ENCODE data around the gene SPTLC1.
"Not testable (repeated sequence)": the region's sequence is repeated elsewhere in the genome, so short reads cannot be mapped to it uniquely, and the experiment has no call there.

The SPTLC1 gene

DNA sequence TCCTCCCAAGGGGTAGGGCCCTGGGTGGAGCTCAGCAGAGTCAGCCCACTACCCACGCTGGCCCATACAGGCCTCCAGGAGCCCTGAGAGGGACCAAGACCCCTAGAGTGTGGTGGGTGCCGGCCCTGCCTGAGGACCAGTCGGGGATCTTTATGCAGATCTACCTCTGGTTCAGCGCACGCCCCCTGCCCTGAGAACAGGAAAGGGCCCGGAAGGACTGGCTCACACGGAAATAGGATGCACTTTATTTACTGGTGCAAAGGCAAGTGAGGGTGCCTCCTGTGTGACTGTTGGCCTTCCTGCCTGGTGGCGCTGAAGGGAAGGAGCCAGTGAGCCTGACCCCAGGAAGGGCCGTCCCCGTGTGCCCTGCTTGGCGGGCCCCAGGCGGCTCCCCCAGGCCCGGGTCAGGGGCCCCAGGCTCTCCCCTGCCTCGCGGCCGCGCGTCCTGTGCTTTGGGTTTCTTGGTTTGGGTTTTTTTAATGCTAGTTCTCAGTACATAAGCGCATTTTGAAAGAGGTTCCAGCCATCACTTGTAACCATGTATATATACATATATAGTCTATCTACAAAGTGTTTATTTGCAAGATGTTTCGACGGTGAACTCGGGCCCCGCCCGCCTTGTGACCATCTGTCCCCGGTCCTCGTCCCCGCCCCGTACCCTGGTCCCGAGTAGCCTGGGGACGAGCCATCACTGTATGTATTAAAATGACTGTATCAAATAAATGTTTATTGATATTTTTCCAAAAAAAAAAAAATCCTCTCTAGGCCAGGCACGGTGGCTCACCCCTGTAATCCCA, 88.8 kb downstream of the SPTLC1 start:
- DNase-seq: no peak

DNA sequence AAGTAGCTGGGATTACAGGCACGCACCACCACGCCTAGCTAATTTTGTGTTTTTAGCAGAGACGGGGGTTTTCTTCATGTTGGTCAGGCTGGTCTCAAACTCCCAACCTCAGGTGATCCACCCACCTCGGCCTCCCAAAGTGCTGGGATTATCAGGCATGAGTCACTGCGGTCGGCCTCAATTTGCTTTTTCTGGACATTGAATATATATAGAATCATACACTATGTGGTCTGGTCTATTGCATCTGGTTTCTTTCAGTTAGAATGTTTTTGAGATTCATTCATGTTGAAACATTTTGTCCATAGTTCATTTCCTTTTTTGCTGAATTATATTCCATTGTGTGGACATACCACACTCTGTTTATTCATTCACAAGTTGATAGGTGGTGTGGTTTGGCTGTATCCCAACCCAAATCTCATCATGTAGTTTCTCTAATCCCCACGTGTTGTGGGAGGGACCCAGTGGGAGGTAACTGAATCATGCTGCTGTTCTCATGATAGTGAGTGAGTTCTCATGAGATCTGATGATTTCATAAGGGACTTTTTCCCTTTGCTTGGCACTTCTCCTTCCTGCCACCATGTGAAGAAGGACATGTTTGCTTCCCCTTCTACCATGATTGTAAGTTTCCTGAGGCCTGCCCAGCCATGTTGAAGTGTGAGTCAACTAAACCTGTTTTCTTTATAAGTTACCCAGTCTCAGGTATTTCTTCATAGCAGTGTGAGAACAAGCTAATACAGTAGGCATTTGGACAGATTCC, 93.2 kb downstream of the SPTLC1 start:
- not testable (repeated sequence) for DNase-seq

DNA sequence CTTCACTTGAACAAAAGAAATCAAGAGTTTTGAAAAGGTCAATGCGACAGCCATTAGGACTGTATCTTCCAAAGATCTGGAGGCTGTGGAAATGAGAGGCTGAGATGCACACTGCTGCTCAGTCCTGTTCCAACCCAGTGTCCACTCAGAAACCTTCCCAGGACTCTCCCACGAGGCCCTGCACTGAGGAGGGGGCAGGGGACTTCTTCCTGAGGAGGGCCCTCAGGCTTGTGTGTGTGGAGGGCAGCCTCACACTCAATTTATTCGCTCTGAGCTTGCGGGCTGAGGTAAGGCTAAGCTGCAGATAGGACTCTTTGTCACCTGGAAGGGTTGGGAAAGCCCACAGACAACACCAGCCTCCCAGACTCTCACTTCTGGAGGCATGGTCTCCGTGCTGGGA, 95.6 kb downstream of the SPTLC1 start:
- no peak for DNase-seq

DNA sequence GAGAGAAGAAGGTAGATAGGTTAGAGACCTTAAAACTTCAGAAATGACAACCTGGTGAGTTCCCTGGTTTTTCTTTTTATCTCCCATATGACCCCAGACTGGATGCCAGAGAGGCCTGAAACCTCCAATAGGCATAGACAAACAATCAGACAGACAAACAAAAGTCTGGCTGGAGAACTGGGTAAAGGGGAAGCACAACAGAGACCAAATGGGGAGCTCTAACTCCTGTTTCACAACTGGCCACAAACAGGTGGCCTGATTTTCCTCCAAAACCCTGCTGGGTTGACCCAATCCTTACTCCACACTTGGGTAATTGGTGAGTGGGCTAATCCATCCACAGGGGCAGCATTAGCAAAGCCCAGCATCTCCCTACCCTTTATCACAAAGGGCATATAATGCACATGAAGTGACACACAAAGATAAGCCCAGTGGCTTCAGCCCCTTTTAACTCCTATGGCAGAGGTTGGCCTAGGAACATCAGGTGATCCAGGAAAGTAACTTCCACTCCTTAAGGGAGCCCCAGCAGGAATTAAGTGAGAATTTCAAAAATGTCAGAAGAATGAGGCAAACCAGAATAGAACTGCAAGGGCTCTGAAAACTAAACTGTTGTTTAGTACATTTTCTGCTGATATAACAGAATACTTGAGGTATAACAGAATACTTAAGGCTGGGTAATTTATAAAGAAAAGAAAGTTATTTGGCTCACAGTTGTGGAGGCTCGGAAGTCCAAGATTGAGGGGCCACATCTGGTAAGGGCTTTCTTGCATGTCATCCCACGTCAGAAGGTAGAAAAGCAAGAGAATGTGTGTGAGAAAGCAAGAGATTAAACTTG, 104.3 kb downstream of the SPTLC1 start:
- no peak for DNase-seq

DNA sequence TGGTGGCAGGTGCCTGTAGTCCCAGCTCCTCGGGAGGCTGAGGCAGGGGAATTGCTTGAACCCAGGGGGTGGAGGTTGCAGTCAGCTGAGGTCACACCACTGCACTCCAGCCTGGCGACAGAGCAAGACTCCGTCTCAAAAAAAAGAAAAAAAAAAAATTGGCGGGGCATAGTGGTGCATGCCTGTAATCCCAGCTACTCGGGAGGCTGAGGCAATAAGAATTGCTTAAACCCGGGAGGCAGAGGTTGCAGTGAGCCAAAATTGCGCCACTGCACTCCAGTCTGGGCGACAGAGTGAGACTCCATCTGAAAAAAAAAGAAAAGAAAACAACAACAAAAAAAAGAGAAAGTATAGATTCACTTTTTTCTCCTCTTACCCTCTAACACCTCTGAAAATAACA, 105.0 kb downstream of the SPTLC1 start:
- DNase-seq: not testable (repeated sequence)

DNA sequence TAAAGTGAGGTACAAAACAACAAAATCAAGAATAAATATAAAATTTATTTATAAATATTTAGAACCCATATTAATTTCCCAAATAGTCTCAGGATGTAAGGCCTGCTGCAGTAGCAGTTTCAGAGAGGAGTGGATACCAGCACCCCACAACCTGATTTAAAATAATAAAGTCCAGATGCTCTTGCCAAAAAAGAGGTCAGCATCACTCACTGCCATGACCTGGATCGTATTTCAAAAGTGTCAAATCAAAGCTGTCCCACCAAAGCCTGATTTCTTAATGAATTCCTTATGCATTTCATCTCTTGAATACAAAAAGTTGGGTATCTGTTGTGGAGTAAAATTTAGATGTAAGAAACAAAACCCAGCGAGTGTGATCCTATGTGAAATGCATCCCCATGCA, 107.2 kb downstream of the SPTLC1 start:
- DNase-seq: no peak

DNA sequence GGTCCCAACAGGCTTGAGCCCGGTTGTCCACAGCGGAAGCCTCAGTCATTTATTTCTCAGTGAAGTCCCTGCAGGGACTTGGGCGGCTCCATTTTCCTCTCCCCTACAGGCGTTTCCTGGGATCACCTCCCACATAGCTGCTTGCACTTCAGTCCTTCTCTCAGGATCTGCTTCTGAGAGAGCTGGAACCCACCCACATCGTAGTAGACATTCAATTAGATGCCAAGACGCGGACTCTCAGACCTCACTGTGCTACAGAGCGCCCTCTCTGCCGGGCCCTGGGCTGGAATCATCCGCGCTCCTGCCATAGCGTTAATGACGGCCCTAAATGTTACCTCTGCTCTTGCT, 111.2 kb downstream of the SPTLC1 start:
- no peak for DNase-seq

DNA sequence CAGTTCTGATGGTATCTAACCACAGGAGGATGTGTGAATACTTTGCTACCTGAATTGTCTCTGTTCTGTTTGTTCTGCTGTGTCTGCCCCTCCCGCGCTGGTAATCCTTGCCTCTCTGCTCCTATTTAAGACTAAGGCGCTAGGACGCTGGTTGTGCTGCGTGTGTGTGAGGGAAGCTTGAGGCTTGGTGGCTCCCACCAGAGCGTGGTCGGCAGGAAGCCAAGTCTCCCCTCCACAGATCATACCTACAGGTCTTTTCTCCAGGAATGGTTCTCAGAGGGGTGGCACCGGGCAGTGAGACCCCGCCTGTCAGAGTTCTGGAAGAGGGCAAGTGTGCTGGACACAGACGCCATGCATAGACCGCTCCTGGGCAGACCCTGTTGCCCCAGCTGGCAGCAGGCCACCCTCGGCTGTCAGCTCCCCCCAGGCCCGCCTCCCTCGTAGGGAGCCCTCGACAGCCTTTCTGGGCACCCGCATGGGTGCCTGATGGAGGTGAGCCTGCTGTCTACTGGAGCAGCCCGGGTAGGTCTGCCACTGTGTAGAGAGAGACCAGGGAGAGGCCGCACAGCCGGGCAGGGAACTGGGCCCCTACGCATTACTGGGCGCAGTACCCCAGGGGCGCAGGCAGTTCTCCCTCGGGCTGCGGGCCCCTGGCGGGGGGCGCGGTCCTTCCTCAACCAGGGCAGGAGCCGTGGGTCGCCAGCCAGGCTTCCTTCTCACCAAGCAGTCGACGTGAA, 111.7 kb downstream of the SPTLC1 start:
- DNase-seq: no peak

DNA sequence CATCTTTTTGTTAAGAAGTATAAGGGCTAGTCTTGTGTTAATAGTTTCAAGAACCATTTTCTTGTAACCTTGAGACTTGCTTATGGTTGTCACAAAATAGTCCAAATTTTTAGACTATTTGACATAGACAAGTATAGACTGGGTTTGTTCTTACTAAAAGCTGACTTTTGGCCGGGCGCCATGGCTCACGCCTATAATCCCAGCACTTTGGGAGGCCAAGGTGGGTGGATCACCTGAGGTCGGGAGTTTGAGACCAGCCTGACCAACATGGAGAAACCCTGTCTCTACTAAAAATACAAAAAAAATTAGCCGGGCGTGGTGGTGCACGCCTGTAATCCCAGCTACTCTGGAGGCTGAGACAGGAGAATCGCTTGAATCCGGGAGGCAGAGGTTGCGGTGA, 113.3 kb downstream of the SPTLC1 start:
- not testable (repeated sequence) for DNase-seq

DNA sequence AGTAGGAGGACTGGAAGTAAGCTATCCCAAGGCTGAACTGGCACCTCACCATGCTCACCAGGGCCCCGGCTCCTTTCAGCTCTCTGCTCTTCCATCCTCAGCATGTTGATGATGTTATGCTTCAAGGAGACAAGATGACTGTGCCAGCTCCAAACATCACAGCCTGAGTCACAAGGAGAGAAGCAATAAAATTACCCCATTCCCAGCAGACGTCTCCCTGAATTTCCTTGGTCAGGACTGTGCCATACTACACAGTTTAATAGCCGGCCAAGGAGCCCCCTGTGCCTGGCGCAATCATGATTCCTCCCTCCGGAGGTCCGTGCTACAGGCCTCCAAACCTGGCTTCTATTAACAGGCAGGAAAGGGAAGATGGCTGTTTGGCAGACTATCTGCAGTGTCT, 114.0 kb downstream of the SPTLC1 start:
- DNase-seq: no peak

DNA sequence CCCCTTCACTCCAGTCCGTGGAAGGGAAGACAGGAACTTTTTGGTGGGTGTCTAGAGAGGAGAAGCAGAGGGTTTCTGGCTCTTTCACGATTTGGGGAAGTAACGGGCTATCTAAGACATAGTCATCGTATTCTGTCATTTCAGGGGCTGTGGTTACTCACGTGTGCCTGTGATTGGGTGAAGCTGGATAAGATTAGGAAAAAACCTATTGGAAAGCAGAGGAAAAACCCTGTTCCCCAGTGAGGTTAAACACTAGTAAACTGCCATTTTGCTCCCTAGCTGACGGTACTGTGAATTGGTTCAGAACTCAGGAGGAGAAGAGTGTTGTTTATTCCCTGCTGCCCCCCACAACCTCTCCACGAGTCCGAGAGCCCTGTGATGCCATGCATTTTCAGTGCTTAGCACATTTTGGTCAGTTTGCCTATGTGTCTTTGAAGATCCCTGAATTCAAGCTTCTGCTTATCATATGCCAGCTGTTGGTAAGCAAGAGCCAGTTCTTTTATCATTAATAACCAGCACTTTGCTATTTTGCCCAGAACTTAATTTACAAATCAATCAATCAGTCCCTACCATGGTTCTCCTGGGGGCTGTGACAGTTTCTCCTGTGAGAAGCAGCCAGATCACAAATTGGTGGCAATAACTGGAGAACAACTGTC, 120.1 kb downstream of the SPTLC1 start:
- no peak for DNase-seq

DNA sequence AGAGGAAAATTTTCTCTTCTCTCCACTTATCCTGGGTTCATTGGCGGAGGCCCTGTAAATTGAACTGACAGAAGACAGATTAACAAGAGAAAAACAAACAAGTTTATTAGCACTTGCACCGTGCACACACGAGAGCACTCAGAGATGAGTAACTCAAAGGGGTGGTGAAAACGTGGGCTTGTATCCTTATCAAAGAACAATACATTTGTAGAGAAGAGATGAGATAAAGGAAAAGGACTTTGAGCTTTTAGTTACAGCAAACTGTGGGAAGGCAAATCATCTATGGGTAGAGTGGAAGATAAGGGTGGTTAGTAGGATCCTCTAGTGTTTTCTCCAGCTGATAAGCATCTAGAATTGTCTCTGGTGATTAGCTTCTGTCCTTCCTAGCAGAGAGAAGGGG, 120.8 kb downstream of the SPTLC1 start:
- DNase-seq: no peak

DNA sequence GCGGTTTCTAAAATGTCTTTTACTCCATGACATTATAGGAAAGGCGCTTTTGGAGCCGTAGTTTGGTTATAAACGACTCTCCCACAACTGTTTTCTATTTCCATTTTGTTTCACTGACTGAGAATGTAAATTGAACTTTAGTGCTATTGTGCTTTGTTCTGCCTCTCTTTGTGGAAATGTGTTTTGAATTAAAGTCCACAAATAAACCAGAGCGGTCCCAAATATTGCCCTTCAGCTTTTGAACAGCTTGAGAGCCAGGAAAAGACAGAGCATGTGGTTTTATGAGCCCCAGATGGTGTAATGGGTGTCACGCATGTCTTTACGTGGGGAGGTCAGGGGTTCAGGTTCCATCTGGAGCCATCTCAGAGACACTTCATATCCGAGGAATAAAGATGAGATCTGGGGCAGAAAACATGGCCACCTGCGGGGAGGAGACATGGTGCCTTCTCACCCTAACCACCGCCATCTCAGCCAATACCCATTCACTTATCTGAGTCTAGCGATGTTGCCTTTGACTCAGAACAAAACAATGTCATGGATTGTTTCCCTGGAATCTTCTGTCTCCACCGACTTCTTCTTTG, 122.7 kb downstream of the SPTLC1 start:
- no peak for DNase-seq

DNA sequence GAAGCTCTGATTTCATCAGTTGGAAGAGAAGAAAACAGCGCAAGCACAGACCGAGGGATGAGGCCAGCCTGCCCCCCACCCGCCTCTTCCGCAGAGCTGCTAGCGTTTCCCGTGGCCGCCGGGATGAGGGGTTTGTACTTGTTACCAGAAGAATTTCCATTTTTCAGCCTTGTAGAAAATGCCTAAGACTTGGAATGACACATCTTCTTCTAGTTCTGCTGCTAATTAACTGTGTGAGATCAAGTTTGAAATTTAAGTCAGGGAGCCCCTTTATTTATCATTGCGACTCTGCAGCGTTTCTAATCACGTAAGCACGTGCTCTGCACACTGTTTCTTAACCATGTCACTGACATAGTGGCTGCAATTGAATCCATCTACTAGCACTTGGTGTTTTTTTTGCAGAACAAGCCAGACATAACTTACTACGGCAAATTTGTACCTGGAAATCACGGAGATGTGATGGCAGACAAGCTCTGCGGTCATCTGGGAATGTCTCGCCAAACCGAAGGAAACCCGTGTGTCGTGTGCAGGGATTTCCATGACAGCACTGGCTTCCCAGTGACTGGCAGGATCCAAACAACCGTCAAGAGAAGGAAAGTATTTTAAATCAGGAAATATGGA, 123.4 kb downstream of the SPTLC1 start:
- no peak for DNase-seq

DNA sequence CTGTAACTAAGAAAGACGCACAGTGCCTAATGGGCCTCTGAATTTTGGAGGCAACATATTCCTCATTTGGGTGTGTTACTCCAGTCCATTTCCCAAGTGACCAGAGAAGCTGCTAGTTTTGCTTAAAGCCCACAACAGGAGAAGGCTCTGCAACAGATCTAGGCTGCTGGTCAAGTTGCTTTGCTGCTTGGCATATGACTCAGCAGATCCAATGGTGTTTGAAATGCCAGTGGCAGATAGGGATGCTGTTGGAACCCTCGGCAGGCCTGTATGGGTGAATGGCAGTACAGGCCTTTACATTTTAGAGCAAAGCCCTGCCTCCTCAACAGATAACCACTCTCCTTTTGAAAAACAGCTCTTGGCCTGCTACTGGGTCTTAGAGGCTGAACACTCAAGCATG, 129.0 kb downstream of the SPTLC1 start:
- no peak for DNase-seq

DNA sequence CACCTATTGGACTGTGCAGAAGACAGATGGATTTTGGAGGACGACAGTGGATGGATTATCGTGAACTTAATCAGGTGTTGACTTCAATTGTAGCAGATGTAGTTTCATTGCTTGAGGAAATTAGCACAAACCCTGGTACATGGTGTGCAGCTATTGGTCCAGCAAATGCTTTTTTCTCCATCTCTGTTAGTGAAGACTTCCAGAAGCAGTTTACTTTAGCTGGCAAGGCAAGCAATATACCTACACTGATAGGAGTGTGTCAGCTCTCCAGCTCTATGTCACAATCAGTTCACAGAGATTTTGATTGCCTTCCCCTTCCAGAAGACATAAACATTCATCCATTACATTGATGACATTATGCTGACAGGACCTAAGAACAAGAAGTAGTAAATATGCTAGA, 129.5 kb downstream of the SPTLC1 start:
- no peak for DNase-seq

Data from GDM1 (cell line).